ENCODE data around the gene BEGAIN.

The BEGAIN gene

GRCh38 chr14:100565650-100566049, 21.6 kb downstream of the BEGAIN start:
- no peak overlapping the region for H3K4me3 ChIP-seq (ENCODE audit: low read depth, low read length, poor library complexity, severe bottlenecking)
- no peak overlapping the region for H3K4me2 ChIP-seq (ENCODE audit: low read length)
- H3K27me3 ChIP-seq (ENCODE audit: insufficient read depth, low read length): no peaks in the 10 kb centered on the region
- H3K4me1 ChIP-seq (ENCODE audit: insufficient read depth, low read length, severe bottlenecking): no peaks in the 10 kb centered on the region
- no peak overlapping the region for H2AFZ ChIP-seq (ENCODE audit: low read length)
- no peaks in the 10 kb centered on the region for H3K36me3 ChIP-seq (ENCODE audit: insufficient read depth, low read length)
- no peaks in the 10 kb centered on the region for H3K9me3 ChIP-seq (ENCODE audit: low read length)
- no peaks in the 10 kb centered on the region for H3F3A ChIP-seq (ENCODE audit: insufficient read depth, low read length)
- no peaks in the 10 kb centered on the region for H4K20me1 ChIP-seq (ENCODE audit: insufficient read depth, low read length)
- no peak overlapping the region for H3K27ac ChIP-seq (ENCODE audit: low read depth, low read length, poor library complexity, severe bottlenecking)
- no peaks in the 10 kb centered on the region for H3K79me2 ChIP-seq (ENCODE audit: insufficient read depth, low read length)
- H3K9ac ChIP-seq (ENCODE audit: low read length): no peak overlapping the region
- no peaks in the 10 kb centered on the region for H3K9me2 ChIP-seq (ENCODE audit: low read depth, low read length)
- TF ChIP-seq CTCF (IDR thresholded peaks at IDR 0.05; ENCODE audit: low read length) (no peak), EZH2 (IDR thresholded peaks at IDR 0.05; ENCODE audit: borderline replicate concordance, low read length) (no peak)

GRCh38 chr14:100564512-100564911, 22.7 kb downstream of the BEGAIN start:
- Histone ChIP-seq H2AFZ (ENCODE audit: low read length) (no peak overlapping the region), H3K4me3 (ENCODE audit: low read depth, low read length, poor library complexity, severe bottlenecking) (no peak overlapping the region), H3K9ac (ENCODE audit: low read length) (no peak overlapping the region), H3F3A (ENCODE audit: insufficient read depth, low read length) (no peaks in the 10 kb centered on the region), H3K4me1 (ENCODE audit: insufficient read depth, low read length, severe bottlenecking) (no peaks in the 10 kb centered on the region), H3K27ac (ENCODE audit: low read depth, low read length, poor library complexity, severe bottlenecking) (no peak overlapping the region), H3K36me3 (ENCODE audit: insufficient read depth, low read length) (no peaks in the 10 kb centered on the region), H3K4me2 (ENCODE audit: low read length) (no peak overlapping the region), H3K27me3 (ENCODE audit: insufficient read depth, low read length) (no peaks in the 10 kb centered on the region), H3K9me2 (ENCODE audit: low read depth, low read length) (no peaks in the 10 kb centered on the region), H4K20me1 (ENCODE audit: insufficient read depth, low read length) (no peaks in the 10 kb centered on the region), H3K9me3 (ENCODE audit: low read length) (no peaks in the 10 kb centered on the region), H3K79me2 (ENCODE audit: insufficient read depth, low read length) (no peaks in the 10 kb centered on the region)
- TF ChIP-seq EZH2 (IDR thresholded peaks at IDR 0.05; ENCODE audit: borderline replicate concordance, low read length) (no peak), CTCF (IDR thresholded peaks at IDR 0.05; ENCODE audit: low read length) (no peak)

GRCh38 chr14:100562751-100563150, 24.5 kb downstream of the BEGAIN start:
- H3K27me3 ChIP-seq (ENCODE audit: insufficient read depth, low read length): no peaks in the 10 kb centered on the region
- H3F3A ChIP-seq (ENCODE audit: insufficient read depth, low read length): no peaks in the 10 kb centered on the region
- H3K9me3 ChIP-seq (ENCODE audit: low read length): no peaks in the 10 kb centered on the region
- no peak overlapping the region for H3K27ac ChIP-seq (ENCODE audit: low read depth, low read length, poor library complexity, severe bottlenecking)
- TF ChIP-seq EZH2 (IDR thresholded peaks at IDR 0.05; ENCODE audit: borderline replicate concordance, low read length) (no peak), CTCF (IDR thresholded peaks at IDR 0.05; ENCODE audit: low read length) (no peak)
- H3K79me2 ChIP-seq (ENCODE audit: insufficient read depth, low read length): no peaks in the 10 kb centered on the region
- H2AFZ ChIP-seq (ENCODE audit: low read length): no peak overlapping the region
- H3K9me2 ChIP-seq (ENCODE audit: low read depth, low read length): no peaks in the 10 kb centered on the region
- no peak overlapping the region for H3K9ac ChIP-seq (ENCODE audit: low read length)
- H3K4me3 ChIP-seq (ENCODE audit: low read depth, low read length, poor library complexity, severe bottlenecking): no peak overlapping the region
- H4K20me1 ChIP-seq (ENCODE audit: insufficient read depth, low read length): no peaks in the 10 kb centered on the region
- H3K36me3 ChIP-seq (ENCODE audit: insufficient read depth, low read length): no peaks in the 10 kb centered on the region
- no peak overlapping the region for H3K4me2 ChIP-seq (ENCODE audit: low read length)
- no peaks in the 10 kb centered on the region for H3K4me1 ChIP-seq (ENCODE audit: insufficient read depth, low read length, severe bottlenecking)

Data from OCI-LY1 (cell line).